Effector CD4-positive, alpha-beta T cell (primary cell): Measurements from ENCODE around the gene VPS29.
A peak's percentile ranks its signal among the peaks of the same experiment; 100 is the strongest.
"Not testable (repeated sequence)": the region's sequence is repeated elsewhere in the genome, so short reads cannot be mapped to it uniquely, and the experiment has no call there.

Source experiments
- DNase-seq: peaks from one replicate; pipeline ENCODE4 v3.0.0-alpha.2; 2020
- total RNA-seq: gene quantifications from one replicate; lab custom pipeline; 2026; lab: John Stamatoyannopoulos, UW

VPS29 gene
- 39.6 reads per million, percentile 63 among the genes with 10 or more reads in this experiment for total RNA-seq

DNA sequence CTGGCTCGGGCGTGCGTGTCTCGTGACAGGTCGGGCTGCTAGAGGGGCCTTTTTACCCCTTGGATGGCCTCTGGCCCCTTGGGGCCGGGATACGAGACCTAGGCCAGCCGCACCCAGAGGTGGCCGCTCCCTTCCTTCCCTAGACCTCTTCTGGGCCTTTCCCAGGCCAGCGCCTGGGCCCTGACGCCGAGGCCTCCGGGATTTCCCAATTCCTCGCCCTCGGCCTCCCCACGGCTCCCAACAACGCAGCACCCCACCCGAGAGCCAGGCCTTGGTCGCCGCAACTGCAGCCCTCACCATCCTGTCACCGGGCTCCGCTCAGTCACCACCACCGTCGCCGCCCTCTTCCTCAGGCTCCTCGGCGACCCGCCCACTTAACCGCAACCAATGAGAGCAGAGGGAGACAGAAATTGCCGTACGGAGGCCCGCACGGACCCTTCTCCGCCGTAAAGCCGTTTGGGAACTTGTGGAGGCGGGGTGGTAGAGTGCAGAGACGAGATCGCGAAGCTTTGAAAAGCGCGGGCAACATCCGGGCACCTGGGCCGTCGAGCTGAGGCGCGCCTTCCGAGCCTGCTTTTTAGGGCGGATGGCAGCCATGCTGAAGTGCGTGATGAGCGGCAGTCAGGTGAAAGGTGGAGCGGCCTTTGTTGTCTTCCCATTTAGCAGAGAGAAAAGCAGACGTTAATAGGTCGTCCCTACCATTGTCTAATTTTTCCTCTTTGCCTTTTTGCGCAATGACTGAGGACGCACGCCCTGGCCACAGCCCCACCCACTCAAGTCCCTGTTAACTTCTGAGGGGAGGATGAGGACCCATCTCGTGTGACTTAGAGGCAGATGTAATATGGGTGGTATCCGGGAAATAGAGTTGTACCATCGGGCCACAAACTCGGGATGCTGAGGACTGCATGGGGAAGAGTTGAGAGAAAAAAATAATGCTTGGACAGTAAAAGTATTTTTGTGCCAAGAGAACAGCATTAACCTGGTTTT lies at the start of gene VPS29, which contains the start of gene RAD9B:
TSS of gene VPS29 (minus strand) at position 360 of the 987 bp plus-strand sequence. CDS start at position 300, 60 bp downstream.
TSS of gene RAD9B (plus strand) at position 580 of the 987 bp plus-strand sequence. CDS start at position 587, 7 bp downstream.
- peak; percentile 99 for DNase-seq

DNA sequence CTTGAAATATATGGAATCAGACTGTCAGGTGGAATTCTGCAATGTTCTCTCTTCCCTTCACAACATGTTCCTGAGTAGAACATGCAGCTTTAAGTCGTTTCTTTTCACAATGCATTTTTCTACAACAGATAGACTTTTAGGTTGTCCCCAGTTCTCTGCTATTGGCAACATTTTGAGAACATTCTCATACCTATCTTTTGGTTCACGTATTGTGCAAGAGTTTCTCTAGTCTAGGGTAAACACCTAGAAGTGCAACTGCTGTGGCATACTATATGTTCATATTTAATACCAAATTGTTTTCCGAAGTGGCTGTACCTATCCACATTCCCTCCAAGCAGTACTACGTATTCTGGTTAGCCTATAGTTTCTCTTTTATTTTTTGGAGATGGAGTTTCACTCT lies 49.1 kb upstream of the VPS29 start:
- DNase-seq, result no peak

DNA sequence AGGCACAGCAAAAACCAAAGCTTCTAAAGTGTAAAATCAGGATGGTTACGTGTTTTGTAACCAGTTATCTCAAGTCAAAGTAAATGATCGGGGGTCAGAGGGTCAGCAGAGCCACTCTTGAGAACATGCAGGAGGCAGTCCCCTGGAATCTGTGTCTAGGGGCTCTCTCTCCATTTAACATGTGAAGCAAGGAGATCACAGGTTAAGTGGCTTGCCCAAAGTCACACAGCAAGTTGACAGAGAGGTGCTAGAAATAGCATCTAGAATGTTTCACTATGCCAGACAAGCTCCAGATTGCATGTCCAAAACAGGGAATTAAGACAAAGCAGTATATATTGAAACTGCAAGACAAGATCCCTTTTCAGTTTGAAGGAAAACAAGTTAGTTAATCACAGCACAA lies 47.8 kb upstream of the VPS29 start:
- DNase-seq, result no peak

DNA sequence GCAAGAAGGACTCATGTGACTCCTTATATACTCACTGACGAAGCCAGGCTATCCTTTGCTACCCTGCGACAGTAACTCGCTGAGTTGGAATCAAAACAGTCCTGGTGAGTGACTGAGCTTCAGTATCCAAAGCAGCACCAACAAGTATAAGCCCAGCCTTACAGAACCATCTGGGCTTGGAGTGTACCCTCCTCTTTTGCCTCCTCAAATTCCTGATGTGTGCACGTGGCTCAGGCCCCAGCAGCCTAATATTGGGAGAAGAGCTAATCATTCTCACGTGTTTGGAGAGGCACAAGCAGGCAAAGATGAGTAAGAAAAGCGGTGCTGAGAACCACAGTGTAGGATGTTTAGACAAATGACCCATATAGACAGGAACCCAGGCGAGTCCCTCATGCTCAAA lies 46.8 kb upstream of the VPS29 start:
- no peak for DNase-seq

DNA sequence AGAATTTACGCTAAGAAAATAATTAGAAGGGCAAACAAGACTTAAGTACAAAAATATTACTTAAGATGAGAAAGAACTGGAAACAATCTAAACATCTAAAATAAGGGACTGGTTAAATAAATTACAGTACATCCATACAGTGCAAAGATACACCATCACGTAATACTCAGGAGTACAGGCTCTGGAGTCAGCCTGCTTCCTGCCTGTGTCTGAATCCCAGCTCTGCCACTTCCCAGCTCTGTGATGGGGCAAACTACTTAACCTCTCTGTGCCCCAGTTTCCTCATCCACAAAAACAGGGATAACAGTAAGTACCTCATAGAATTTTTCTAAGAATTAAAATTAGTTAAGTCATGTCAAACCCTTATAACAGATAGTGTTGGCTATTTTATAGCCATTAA lies 45.2 kb upstream of the VPS29 start:
- no peak for DNase-seq

DNA sequence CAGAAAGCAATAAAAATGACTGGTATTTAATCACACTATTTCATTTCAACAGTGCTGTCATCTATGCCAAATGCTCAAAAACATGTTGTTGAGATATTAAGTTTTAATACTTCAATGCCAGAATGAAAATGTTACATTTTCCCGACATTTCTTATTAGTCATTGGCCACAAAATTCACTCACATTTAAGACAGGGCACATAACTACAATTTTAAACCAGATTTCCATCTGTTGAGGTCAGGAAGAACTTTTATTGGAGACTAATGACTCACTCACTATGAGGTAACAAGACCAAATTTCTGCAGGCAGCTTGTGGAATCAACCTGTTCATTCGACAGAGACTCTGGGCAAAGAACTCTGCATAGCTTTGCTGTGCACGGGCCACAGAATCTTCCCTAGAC lies 44.4 kb upstream of the VPS29 start:
- no peak for DNase-seq

DNA sequence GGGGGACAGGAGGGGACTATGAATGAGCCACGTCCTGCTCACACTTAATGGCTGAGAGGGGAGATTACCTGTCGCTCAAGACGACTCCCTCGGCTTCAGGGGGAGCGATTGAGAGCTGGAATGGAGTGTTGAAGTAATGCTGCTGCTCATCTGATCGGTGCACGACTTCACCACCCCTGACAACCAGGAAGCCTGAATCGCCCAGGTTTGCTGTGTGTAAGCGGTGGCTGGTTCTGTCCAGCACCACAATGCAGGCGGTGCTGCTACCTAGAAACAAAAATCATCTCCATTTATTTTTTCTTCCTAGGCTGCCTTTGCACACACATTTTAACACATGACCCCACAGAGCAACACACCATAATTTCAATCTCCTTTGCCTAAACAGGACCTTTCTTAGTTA lies 43.9 kb upstream of the VPS29 start:
- DNase-seq, result no peak

DNA sequence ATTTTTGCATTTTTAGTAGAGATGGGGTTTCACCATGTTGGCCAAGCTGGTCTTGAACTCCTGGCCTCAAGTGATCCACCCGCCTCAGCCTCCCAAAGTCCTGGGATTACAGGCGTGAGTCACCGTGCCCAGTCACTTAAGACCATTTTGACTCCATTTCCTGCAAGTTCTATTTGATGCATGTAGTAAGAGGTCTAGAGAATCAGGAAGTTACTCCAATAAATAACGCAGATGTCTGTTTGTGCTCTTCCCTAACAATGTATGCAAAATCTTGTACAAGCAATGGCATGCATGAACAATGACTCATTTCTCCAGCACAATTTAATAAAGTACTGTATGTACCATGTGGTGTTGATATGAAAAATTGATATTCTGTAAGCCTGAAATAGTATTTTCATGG lies 43.3 kb upstream of the VPS29 start:
- not testable (repeated sequence) for DNase-seq

DNA sequence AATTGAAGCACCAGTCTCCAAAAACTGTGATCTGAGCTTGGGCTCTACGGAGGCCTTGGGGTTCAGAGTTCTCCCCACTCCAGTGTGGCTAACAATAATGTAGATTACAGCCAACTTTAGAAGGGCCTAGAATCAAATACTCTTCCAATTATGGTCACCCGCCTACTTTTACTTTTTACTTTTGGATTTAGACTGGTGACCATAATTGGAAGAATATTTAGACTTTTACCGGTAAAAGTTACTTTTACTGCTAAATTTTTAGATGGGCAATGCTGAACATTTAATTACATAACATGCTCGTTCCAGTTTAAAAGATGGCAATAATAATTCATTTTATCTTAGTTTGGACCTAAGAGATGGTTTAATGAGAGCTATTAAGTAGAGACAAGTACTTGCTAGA lies 42.1 kb upstream of the VPS29 start:
- no peak for DNase-seq

DNA sequence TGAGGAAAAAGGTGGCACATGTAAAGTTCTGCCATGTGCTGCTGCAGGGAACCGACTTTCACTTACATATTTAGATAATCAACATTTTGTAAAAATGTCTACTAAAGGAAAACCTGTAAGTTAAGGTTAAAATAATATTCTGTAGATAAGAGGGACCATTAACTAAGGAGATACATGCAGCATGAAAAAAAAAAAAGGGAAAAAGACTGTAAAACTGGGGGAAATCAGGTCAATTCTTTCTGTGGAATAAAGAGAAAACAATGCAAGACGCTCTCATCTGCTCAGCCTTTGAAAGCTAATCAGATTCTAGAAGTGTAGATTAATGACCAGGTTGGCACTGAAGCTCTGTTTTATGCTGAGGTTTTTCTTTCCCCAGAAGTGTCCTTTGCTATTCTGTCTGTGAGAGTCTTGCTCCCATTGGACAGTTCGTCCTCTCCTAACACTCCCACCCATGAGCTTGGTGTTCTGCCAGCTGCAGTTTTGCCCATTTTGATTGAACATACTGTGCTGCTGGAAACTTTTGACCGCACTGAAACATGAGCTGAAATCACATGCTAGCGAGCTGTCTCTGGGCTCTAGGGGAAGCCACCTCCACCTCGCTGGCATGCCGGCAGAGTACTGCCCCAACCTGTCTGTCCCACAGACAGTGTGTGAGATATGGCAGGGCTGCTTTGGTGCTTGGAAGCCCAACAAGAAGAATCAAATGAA lies 41.5 kb upstream of the VPS29 start:
- no peak for DNase-seq

DNA sequence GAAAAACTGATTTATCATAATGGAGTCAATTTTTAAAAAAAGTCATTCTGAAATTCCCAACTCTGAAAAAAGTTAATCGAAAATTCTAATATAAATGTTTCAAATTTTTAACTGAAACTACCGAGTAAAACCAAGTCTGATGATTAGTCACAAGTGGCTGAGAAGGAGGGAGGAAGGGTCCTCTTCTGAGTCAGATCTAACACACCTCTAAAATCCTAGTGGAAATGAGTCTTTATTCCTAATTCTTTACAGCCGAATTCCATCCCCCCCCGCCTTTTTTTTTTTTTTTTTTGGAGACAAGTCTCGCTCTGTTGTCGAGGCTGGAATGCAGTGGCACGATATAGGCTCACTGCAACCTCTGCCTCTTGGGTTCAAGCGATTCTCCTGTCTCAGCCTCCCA lies 38.1 kb upstream of the VPS29 start:
- no peak for DNase-seq

DNA sequence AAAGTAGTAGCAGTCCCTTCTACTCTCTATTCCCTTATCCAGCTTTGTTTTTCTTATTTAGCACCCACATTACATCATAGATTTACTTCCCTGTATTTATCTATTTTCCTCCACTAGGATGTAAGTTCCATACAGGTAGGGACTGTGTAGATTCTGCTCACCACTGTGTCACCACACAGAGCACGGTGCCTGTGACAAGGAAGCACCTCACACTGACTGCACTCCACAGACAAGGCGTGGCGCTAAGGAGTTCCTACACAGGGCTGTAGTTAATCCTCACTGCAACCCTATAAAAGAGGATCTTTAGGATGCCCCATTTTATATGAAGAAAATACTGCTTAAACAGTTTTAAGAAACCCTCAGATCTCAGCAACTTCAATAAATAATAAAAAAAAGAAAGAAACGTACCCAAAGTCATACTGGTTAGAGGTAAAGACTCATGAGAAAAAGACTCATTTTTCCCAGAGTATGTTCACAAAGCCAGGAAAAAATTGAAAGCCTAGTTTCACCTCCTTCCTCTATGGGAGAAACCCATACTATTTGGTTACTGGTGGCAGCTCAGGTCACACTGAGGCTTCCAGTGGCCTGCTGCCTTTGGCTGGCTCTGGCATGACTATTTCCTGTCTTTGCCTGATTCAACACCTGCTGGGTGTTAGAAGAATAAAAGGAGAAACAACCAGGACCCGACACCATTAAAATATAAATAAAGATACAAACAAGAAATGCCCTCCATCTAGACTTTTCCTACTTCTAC lies 37.1 kb upstream of the VPS29 start:
- no peak for DNase-seq

DNA sequence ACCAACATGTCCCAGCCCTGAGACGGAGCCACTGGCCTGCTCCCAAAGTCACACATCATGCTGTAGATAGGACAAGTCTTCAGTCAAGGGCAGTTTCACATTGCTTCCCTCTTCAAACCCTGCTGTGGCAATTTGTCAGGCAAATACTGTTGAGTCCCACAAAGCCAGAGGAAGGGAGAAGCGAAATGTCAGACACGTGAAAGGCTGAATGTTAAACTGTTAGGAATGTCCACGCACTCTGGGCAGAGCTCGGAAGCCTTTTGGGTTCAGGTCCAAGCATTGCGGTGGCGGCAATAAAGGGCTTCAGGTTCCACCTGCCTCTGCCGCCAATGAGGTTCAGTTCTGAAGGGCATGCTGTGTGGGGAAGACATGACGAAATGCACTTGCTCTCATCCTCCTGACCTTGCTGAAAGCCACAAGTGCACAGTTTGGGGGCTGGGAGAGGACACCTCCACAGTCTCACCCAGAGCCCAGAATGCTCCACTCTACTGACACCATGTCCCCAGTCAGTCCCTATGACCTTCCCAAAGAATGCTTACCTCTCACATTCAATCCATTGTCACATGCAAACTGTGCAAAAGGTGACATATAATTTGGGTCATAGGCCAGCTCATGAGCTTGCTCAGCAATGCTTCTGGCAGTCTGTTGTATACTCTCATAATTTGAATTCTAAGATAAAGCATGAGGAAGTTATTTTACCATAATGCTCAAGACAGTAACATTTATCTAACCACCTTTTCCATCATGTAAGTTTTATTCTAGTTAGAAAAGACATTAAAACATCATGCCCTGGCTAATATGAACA lies 35.9 kb upstream of the VPS29 start:
- DNase-seq, result no peak

DNA sequence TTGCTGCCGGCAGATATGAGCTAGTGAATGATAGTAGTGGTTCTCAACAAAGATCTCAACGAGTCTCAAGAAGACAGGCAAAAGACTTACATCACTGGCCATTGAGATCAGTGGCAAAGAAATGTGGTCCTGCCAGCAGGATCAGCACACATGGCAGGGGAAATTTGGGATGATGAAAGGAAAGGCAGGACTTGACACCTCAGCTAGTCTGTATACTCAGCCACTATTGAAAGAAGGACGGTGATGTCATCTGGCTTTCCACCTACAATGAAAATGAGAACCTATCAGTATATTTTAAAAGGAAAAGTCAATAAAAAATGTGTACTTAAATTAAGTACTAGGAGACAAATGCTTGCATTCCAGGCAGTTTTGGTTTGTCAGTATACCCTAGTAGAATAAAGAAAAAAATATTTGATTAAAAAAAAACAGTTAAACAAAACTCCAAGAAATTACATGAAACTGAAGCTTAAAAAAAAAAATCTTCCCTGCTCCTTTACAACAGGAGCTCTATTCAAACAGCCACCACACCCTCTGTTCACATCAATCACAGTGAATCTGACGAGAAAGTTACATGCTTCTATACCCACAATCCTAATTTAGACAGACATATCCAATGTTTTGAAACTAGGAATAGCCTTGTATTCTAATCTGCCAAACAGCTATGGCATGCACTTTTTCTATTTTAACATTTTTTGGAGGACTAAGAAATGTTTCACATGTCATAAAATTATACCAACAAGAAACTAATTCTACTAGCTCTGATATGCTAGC lies 35.1 kb upstream of the VPS29 start:
- DNase-seq, result no peak

DNA sequence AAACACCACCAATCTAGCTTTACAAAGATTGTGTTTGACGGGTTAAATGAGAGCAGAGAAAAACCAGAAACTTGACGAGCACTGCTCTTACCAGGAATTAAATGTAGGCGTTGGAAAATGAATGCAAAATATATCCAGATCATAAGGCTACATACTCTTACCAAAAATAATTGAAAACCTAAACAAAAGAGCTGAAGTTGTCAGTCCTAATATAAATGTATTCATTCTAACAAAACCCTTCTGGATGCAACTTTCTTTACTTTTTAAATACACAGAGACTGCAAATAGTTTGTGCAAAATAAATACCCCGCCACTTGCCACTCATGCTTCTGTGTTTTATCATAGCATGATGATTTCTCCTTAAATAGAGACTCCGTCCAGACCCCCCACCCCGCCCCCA lies 32.9 kb upstream of the VPS29 start:
- no peak for DNase-seq

DNA sequence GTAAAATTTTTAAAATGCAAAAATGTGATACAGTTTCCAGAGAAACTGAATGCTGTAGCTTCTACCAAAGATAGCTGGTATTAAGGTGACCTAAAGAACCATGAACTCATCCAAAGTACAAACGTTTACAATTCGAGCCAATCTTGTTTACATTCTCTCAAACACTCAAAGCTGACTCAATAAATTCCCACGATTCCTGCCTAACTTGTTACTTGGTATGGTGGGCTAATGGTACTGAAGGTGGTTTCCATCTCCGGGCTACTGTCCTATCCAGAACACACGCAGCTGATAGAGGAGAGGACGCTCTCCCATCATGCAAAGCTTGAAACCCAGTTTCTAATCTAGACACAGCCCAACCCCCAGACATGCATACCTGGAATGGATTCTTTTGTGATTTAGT lies 31.7 kb upstream of the VPS29 start:
- no peak for DNase-seq

DNA sequence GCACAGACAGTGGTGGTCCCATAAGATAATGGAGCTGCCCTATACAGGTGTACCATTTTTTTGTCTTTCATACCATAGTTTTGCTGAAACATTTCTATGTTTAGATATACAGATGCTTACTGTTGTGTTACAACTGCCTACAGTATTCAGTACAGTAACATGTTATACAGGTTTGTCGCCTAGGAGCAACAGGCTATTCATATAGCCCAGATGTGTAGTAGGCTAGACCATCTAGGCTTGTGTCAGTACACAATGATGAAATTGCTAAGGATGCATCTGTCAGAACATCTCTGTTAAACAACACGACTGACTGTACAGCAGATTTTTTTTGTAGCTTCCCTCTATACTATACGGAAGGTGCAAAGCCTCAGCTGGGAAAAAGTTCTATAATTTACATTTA lies 30.7 kb upstream of the VPS29 start:
- DNase-seq, result no peak

DNA sequence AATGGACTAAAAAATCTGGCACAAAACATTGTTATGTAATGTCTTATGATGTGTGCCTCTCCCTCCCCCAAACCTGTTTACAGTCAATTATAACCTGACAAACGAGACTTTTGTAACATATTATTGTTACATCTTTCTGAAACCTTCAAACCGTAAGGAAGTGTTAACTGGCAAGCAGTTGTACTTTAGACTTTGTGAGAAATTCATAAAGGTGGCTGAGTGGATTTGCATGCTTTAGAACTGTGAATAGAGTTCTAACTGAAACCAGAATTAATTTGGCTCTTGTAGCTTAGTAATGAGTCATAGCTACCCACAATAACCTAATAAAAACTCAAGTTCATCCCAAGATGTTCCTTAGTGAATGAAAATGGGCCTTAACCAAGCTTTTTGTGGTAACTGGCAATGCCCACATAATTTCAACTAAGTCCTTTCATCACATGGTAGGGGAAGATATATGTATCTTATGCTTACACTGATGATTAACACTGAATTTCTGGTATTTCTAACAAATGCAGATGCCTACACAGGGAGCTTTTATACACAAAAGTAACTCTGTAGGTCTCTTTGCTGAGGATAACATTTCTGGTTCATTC lies 29.9 kb upstream of the VPS29 start:
- DNase-seq, result no peak

DNA sequence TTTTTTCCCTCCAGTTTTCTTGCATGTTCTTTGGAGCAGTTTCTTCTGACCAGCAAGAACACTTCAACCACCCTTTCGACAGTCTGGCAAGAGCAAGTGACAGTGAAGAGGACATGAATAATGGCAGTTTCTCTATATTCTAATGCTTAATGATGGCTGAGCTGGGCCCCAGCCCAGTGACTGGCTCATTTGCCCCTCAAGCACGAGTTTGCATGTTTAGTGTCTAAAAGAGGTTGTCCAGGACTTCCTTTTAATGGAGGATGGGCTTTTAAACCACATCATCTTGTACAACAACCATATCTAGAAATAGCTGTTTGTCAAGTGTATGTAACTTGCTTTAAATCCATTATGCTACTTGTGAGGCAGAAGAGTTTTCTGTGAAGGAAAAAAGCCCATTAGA lies 28.6 kb upstream of the VPS29 start:
- no peak for DNase-seq

DNA sequence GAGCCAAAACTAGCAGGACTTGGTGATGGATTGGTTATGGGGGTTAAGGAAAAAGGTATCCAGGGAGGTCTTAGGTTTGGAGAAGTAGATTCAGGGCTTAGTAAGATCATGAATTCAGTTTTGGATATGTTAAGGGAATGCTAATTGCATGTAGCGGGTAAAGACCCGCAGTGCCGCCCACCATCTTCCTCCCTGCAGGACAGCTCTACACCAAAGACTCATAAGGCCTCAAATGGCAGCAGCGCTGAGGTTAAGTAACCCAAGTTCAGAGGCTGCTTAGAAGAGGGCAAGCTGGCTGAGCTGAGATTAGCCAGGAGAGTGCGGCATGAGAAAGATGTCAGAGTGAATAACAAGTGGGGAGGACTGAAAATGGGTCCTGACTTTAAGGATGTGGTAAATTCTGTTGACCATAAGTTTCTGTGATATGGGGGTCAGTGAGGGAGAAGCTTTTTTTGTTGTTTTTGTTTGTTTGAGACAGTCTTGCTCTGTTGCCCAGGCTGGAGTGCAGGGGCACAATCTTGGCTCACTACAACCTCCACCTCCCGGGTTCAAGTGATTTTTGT lies 26.4 kb upstream of the VPS29 start:
- DNase-seq, result no peak
